Measurements from ENCODE around the gene RPS8.
"Not testable (repeated sequence)": the region's sequence is repeated elsewhere in the genome, so short reads cannot be mapped to it uniquely, and the experiment has no call there.

The RPS8 gene

GRCh38 chr1:44820328-44821239, 45.2 kb downstream of the RPS8 start:
- no peak for DNase-seq

- no peak for DNase-seq
These were observed 45.9 kb downstream of the RPS8 start for GRCh38 chr1:44821240-44821715.

GRCh38 chr1:44822131-44822701, 46.9 kb downstream of the RPS8 start:
- no peak for DNase-seq

GRCh38 chr1:44822981-44823451, 47.7 kb downstream of the RPS8 start:
- no peak for DNase-seq

- DNase-seq, result not testable (repeated sequence)
These were observed 49.1 kb downstream of the RPS8 start for GRCh38 chr1:44824392-44824791.

DNA sequence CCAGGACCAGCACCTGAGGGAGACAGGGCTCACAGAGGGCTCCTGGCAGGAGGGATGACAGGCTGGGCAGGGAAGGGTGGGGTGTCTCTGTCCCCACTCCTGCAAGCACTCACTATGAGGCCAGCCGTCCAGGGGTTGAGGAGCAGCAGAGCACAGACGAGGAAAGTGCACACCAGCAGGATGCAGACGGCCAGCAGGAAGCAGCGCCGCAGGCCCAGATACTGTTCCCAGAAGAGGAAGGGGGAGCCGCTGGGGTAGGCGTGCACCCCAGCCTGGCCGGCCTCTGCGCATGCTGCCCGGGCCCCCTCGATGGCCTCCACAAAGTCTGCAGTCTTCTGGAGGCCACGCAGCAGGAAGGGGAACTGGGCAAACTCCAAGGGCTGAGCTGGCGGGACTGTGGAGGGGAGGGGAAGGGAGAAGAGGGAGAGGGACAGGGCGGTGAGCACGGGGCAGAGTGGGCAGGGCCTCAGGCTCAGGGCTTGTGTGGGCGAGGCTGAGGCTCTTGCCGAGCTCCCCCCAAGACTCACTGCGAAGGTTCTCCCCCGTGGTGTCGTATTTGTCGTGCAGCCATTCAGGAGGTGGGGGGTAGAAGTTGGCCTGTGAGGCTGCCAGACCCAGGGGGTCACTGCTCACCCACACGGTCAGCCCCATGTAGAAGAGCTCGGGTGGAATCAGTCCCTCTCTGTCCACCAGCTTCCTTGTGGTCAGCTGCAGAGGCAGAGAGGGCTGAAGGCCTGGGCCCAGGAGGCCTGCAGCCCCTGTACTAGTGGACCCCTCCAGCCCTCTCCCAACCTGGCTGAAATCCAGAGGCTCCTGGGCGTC, 51.2 kb downstream of the RPS8 start:
- DNase-seq, result no peak

DNA sequence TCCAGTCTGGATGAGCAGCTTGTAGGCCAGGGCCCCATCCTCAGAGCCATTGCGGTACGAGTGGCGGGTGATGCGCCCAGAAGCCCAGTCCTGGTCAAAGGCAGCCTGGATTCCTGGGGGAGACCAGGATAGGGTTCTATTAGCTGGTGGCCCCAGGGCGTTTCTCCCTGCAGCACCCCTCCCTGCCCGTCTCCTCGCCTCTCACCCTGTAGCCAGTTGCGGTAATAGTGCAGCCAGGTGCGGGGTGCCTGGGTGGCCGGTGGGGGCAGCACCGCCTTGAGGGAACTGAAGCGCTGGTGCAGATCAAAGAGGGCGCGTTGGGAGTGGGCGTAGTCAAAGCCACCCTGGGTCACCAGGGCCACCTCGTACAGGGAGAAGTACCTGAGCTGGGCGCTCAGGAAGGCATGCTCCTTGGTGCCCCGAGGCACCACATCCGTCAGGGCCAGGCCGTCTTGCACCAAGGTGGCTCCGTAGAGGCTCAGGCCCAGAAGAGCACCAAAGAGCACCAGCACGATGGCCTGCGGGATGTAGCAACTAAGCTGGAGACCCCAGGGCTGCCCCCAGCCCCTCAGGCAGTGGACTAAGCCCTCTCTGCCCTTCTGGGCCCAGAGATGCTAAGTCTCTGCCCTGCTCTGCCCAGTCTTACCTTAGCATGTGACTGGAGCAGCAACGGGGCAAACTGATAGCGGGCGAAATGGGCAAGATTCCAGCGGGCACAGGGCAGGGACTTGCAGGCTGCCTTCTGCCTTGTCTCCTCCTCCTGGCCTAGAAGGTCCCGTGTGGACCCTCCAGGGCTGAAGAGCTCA, 52.1 kb downstream of the RPS8 start:
- no peak for DNase-seq

DNA sequence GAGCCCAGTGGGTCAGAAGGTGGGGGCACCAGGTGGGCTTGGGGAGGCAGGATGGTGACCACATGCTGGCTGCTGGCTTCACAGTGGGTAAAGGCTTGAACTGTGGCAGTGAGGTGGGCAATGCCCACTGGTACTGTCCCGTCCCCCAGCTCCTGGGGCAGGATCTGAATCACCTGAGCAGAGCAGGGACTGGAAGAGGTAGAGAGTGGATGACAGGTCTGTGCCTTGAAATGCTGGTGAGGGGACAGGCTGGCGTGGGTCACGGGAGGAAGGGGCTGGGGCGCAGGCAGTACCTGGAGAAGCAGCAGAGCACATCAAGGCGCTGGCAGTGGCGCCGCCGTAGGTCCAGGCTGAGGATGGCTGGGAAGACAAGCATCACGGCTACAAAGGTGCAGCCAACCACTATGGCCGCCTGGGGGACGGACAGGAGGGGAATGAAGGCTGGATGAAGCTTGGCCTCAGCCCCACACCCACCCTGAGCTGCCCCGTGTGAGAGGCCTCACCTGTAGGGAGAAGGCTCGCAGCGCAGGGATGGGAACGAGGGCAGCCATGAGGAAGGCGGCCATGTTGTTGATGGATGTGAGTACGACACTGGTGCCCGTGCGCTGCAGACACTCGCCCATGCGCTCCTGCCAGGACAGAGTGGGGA, 52.8 kb downstream of the RPS8 start:
- no peak for DNase-seq
